ENCODE results near the gene KPNA3. TPM values are rescaled to one million over a fixed set of nuclear protein-coding genes. Genes with fewer than 3 reads are reported as not detected.

Gene KPNA3
- total RNA-seq, 1 donor from 2014 or later = 33.8 TPM

- DNase-seq (ENCODE audit: low read depth in 2 of 2) = no peak
Measured at GRCh38 chr13:49683489-49683888, 109.0 kb downstream of the KPNA3 start.

- no peak for DNase-seq (ENCODE audit: low read depth in 2 of 2)
Measured at GRCh38 chr13:49681842-49682435, 110.5 kb downstream of the KPNA3 start.

- peak in 1 of 2 donors; percentile 33 for DNase-seq (ENCODE audit: low read depth in 2 of 2)
Measured at GRCh38 chr13:49679246-49679645, 113.2 kb downstream of the KPNA3 start.

DNA sequence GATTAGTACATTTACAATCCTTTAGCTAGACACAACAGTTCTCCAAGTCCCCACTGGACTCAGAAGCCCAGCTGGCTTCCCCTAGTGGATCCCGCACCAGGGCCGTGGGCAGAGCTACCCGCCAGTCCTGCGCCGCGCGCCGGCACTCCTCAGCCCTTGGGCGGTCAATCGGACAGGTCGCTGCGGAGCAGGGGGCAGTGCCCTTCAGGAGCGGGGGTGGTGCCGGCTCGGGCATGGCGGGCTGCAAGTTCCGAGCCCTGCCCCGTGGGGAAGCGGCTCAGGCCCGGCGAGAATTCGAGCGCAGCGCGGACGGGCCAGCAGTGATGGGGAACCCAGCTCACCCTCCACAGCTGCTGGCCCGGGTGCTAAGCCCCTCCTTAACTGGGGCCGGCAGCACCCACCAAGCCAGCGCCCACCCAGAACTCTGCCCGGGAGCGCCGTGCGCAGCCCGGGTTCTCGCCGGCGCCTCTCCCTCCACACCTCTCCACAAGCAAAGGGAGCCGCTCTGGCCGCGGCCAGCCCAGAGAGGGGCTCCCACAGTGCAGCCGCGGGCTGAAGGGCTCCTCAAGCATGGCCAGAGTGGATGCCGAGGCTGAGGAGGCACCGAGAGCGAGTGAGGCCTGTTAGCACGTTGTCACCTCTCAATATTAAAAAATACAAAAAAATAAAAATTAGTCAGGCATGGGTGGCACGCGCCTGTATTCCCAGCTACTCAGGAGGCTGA, 114.1 kb downstream of the KPNA3 start:
- DNase-seq (ENCODE audit: low read depth in 2 of 2) = no peak

DNA sequence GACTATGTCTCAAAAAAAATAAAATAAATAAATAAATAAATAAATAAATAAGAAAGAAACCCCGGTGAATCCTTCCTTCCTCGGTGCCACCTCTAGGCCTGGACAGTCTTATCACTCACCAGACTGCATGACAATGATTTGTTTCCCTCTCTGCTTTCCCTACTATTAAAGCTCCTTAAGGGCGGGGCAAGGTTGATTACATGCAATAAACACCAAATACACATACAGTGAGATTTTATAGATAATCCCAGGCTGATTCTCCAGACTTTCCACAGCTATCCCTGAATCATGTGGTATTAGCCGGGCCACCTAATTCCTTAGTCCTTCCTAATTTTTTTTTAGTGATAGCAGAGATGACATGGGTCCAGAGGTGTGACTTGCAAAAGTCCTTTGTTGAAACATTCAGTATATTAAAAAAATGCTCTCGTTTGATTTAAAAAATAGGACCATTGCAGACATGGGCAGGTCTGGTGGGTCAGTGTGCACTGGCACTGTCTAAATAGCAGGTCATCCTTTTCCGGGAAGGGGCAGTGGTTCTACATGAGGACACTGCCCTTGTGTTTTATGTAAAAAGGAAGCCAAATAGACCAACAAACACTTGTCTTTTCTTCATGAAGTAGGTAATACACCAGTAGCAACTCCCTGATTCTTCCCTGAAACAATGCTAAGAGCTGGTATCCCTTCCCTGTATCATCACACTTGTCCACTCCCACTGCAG, 115.7 kb downstream of the KPNA3 start:
- no peak for DNase-seq (ENCODE audit: low read depth in 2 of 2)

- DNase-seq (ENCODE audit: low read depth in 2 of 2) = no peak
Measured at GRCh38 chr13:49670828-49671227, 121.7 kb downstream of the KPNA3 start.

DNA sequence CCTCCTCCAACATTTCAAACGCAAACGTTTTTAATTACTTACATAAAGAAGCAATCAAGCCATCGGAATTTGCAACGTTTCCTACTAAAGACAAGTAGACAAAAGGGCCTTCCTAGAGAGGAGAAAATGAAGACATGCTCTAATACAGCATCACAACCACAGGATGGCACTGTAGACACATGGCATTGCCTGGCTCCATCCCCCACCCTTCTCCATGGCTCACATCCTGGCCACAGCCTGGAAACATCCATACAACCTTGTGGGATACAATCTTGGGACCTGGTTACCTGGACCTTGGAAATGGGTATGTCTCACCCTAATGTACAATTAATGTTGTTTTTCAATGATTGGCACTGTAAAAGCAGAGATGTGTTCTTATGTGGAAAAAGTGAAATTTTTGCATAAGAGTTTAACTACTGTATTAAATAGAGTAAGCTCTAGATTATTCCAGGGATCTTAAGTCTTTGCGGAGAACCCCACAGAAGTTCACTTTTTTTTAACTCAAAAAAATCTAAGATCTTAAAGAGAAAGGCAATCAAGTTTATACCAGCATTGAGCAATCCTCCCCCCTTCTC, 122.7 kb downstream of the KPNA3 start:
- peak; percentile 58 to 80 for DNase-seq (ENCODE audit: low read depth in 2 of 2)

- no peak for DNase-seq (ENCODE audit: low read depth in 2 of 2)
Measured at GRCh38 chr13:49667773-49668172, 124.7 kb downstream of the KPNA3 start.

DNA sequence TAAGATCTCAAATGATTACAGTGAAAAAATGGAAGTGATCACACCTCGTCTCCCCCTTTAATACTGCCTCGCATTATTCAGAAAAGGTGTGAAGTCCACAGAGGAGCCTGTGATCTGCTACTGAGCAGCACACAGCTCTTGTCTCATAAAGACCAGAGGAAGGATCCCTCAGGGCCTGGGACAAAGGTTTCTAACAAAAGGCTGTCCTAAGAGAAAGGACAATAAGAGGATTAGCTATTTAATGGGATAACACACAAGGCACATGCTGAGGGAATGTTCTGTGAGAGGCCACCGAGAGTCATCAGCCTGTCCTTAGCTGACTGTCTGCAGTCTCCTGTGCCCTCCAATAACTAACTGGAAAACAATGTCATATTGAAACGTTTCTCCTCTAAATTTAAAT, 127.9 kb downstream of the KPNA3 start:
- DNase-seq (ENCODE audit: low read depth in 2 of 2) = no peak

GRCh38 chr13:49657241-49657641, 135.2 kb downstream of the KPNA3 start:
- no peak for DNase-seq (ENCODE audit: low read depth in 2 of 2)

GRCh38 chr13:49655906-49656305, 136.6 kb downstream of the KPNA3 start:
- DNase-seq (ENCODE audit: low read depth in 2 of 2) = no peak

GRCh38 chr13:49654011-49654410, 138.5 kb downstream of the KPNA3 start:
- DNase-seq (ENCODE audit: low read depth in 2 of 2) = no peak

GRCh38 chr13:49653478-49653877, 139.0 kb downstream of the KPNA3 start:
- DNase-seq (ENCODE audit: low read depth in 2 of 2) = no peak

- peak; percentile 34 to 62 for DNase-seq (ENCODE audit: low read depth in 2 of 2)
Measured at GRCh38 chr13:49652355-49653305, 139.9 kb downstream of the KPNA3 start.

DNA sequence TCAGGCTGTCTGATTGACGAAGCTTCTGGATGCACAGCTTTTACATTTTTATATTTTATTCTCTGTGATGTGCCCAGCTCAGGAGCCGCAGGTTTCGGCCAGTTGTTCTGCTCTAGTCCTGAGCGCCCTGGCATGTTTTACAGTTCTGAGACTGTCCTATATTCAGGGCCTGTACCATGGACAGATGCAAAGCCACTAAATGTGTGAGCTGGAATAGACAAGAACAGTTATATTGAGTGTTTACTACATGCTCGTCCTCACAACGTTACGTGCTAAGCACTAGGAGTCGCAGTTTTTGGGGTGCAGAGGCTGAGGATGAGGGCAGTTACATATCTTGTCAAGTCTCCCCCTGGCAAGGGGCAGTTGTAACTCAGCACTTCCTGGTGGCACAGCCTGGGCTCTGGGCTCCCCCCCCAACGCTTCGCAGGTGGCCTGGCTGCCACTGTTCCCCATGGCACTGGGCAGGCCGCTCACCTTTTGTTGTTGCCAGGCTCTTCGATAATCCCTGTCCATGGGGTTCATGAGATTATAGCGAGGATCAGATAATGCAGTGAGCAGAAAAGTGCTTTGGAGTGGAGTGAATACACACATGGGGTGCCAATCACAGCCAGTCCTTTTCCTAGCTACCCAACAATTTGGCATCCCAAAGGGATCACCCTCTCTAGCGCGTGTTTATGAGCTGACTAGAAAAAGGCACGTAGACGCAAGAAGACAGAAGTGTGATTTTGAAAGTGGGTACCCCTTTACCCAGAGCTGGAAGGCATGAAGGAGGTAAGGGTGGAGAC, 140.7 kb downstream of the KPNA3 start:
- DNase-seq (ENCODE audit: low read depth in 2 of 2) = no peak

GRCh38 chr13:49649963-49650312, 142.5 kb downstream of the KPNA3 start:
- DNase-seq (ENCODE audit: low read depth in 2 of 2) = no peak
